COLO829 (cell line): ENCODE results near the gene HARS1.
"Not testable (repeated sequence)": the region's sequence is repeated elsewhere in the genome, so short reads cannot be mapped to it uniquely, and the experiment has no call there.

Experiments used
- DNase-seq: peaks from one replicate; pipeline ENCODE4 v3.0.0; 2012; ENCODE audit warnings: low spot score

Gene HARS1, protein sequence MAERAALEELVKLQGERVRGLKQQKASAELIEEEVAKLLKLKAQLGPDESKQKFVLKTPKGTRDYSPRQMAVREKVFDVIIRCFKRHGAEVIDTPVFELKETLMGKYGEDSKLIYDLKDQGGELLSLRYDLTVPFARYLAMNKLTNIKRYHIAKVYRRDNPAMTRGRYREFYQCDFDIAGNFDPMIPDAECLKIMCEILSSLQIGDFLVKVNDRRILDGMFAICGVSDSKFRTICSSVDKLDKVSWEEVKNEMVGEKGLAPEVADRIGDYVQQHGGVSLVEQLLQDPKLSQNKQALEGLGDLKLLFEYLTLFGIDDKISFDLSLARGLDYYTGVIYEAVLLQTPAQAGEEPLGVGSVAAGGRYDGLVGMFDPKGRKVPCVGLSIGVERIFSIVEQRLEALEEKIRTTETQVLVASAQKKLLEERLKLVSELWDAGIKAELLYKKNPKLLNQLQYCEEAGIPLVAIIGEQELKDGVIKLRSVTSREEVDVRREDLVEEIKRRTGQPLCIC

DNA sequence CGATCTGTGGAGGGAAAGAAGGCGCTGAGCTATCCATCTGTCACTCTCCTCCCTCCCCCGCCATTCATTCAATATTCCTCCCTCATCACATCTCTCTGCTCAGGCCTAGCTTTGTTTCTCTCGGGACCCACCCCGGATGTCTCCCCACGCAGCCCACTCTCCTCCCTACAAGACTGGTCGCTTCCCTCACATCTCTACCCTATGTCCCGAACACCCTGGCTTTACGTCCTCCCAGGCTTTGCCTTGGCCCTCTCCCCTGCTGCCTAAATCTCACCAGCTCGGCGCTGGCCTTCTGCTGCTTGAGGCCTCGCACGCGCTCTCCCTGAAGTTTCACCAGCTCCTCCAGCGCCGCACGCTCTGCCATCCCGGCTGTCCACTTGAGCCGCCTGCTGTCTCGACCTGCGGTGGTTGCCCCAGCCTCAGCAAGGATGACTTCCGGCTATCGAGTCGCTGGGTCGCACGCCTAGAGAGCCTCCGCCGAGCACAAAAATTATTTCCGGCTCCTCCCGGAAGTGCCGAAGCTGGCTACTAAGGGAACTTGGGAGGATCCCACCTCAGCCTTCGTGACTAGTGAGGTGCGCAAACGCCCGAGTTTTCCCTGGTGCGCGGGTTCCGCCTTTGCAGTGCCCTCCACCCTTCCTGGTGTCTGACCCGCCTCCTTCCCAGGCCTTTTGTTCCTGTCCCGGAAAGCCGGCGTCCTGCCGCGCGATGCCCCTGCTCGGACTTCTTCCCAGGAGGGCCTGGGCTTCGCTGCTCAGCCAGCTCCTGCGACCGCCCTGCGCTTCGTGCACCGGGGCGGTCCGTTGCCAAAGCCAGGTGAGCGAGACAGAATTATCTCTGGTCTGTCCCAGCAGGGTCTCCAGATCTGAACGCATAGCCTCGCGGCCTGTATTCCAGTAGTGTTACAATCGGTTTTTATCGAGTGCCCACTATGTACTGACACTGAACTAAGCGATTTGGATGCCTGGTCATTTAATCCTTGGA lies at the start of gene HARS1, which contains the start of gene HARS2:
HARS1 (minus strand) TSS at position 430 of the 984 bp plus-strand sequence; CDS start at position 364, 66 bp downstream.
HARS2 (plus strand) TSS at position 515 of the 984 bp plus-strand sequence; CDS start at position 709, 194 bp downstream.
- peak; percentile 89 for DNase-seq

- no peak for DNase-seq
Measured at GRCh38 chr5:140737486-140737885, 46.3 kb upstream of the HARS1 start.

- no peak for DNase-seq
Measured at GRCh38 chr5:140734354-140734753, 43.2 kb upstream of the HARS1 start.

- no peak for DNase-seq
Measured at GRCh38 chr5:140733098-140733497, 41.9 kb upstream of the HARS1 start.

GRCh38 chr5:140725799-140726471 lies 34.8 kb upstream of the HARS1 start:
- peak; percentile 76 for DNase-seq

DNA sequence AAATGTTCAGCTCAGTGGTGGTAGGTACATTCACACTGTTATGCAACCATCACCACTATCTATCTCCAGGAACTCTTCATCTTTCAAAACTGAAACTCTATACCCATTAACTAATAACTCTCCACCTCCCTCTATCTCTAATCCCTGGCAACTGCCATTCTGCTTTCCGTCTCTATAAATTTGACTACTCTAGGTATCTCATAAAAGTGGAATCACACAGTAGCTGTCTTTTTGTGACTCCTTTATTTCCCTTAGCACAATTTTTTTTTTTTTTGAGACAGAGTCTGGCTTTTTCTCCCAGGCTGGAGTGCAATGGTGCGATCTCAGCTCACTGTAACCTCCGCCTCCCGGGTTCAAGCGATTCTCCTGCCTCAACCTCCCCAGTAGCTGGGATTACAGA lies 30.2 kb upstream of the HARS1 start:
- not testable (repeated sequence) for DNase-seq

- not testable (repeated sequence) for DNase-seq
Measured at GRCh38 chr5:140720738-140721137, 29.6 kb upstream of the HARS1 start.

DNA sequence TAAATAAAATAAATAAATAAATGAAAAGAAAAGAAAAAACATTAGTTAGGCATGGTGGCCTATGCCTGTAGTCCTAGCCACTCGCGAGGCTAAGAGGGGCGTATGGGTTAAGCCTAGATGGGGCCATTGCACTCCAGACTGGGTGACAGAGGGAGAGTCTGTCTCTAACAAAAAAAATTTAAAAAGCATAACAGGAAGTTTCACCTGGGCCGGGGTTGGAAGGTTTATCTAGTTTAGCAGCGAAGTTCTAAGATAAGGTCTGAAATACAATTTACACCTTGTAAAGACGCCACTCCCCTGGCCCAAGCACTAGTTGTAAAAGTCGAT lies 27.1 kb upstream of the HARS1 start:
- no peak for DNase-seq

DNA sequence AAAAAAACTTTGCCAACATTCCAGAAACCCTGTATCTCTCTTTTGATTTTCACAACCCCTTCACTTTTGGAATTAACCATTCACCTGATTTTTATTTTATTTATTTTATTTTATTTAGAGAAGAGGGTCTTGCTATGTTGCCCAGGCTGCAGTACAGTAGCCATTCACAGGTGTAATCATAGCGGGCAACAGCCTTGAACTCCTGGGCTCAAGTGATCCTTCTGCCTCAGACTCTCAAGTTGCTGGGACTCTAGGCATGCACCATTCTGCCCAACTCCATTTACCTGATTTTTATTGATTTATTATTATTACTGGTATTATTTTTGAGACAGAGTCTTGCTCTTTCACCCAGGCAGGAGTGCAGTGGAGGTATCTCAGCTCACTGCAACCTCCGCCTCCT lies 25.1 kb upstream of the HARS1 start:
- DNase-seq: not testable (repeated sequence)

DNA sequence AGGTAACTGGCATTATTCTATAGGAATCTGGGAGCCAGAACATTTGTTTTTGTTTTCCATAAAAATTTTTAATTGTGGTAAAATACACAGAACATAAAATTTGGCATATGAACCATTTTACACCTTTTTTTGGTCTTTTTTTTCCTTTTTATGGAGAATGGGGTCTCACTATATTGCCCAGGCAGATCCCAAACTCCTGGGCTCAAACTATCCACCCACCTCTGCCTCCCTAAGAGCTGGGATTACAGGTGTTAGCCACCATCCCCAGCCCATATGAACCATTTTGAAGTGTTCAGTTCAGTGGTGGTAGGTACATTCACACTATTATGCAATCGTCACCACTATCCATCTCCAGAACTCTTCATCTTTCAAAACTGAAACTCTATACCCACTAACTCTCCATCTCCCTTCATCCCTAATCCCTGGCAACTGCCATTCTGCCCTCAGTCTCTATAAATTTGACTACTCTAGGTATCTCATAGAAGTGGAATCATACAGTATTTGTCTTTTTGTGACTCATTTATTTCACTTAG lies 22.5 kb upstream of the HARS1 start:
- DNase-seq: no peak

DNA sequence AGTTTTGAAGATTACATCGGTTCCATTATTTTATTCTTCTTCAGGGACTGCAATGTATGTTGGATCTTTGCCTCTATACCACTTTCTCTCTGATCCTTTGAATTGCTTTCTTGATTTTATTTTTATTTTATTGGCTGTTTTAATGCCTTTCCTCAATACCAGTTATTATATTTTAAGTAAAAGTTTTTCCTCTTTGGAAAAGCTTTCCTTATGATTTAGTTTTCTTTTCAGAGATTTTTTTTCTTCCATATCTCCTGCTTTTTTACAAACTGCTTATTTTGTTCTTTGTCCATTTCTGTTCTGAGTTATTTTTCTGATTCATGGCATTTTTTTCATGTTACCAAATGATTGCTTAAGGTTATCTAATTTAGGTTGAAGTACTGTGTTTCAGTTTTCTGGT lies 20.6 kb upstream of the HARS1 start:
- DNase-seq: no peak

DNA sequence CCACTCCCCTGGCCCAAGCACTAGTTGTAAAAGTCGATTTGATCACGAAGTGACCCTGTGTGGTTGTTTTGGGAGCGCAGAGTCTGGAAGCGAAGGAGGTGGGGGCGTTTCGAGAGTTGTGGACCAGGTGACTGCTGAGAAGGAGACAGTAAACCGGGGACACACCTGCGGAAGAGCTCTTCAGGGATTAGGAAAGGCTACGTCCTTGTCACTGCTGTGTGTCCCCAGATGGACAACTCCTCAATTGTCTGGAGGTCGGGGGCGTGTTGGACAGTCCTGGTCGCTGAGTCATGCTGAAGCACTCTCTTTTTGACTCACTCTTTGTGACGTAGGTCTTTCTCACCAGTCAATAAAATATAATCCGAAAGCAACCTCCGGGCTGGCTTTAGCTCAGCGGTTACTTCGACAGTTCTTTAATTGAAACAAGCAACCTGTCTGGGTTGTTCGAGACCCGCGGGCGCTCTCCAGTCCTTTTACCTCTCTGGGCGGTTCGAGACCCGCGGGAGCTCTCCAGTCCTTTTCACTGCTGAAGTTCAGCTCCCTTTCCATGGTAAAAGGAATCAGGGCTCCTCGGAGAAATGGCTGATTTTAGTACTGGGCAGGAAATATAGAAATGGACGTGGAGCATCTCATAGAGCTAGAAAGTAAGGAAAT lies 19.9 kb upstream of the HARS1 start:
- peak; percentile 92 for DNase-seq

GRCh38 chr5:140708787-140709186 lies 17.6 kb upstream of the HARS1 start:
- not testable (repeated sequence) for DNase-seq

DNA sequence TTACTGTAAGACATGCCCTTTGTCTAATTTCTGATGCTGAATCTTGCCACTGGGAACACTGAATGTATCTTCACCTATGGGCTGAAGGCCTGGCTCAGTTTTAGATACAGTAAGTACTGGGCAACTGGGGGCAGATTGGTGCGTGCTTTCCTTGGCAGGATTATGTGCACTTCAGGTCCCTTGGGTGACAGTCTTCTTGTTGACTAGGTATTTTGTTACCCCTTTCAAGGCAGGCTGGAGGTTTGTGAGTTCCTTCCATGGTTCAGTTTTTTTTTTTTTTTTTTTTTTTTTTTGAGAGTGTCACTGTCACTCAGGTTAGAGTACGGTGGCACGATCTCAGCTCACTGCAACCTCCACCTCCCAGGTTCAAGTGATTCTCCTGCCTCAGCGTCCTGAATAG lies 16.6 kb upstream of the HARS1 start:
- DNase-seq: no peak

- peak; percentile 92 for DNase-seq
Measured at GRCh38 chr5:140700177-140701144, 9.3 kb upstream of the HARS1 start, which contains the start of gene ZMAT2. TSS of gene ZMAT2 (plus strand) at chr5:140700447. CDS start at chr5:140700461, 14 bp downstream.

DNA sequence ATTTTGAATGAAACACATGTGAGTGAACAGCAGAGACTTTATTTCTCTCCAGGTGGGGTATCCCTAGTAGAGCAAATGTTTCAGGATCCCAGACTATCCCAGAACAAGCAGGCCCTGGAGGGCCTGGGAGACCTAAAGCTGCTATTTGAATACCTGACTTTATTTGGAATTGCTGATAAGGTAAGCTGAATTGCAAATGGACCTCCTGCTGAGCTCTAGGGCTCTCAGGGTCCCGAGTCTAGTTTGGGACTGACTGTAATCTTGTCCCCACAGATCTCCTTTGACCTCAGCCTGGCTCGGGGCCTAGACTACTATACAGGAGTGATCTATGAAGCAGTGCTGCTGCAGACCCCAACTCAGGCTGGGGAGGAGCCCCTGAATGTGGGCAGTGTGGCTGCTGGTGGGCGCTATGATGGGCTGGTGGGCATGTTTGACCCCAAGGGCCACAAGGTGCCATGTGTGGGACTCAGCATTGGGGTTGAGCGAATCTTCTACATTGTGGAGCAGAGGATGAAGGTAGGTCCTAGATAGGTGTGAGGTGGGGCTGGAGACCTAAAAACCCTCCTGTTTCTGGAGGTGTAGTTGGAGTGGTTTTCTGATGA lies 5.8 kb upstream of the HARS1 start:
- no peak for DNase-seq

DNA sequence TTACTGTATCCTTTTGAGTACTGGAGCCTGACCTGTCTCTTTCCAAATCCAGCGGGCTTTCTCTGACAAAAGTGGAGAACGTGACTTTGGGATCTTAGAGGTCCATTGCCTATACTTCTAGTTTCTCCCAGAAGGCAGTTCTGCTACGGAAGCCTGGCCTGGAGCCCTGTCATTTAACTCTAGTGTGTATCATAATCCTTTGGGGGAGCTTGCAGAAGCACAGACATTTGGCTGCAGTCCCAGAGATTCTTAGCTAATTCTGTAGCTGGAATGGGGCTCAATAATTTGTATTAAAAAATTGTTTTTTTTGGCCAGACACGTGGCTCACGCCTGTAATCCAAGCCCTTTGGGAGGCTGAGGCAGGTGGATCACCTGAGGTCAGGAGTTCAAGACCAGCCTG lies 3.1 kb upstream of the HARS1 start:
- DNase-seq: no peak

DNA sequence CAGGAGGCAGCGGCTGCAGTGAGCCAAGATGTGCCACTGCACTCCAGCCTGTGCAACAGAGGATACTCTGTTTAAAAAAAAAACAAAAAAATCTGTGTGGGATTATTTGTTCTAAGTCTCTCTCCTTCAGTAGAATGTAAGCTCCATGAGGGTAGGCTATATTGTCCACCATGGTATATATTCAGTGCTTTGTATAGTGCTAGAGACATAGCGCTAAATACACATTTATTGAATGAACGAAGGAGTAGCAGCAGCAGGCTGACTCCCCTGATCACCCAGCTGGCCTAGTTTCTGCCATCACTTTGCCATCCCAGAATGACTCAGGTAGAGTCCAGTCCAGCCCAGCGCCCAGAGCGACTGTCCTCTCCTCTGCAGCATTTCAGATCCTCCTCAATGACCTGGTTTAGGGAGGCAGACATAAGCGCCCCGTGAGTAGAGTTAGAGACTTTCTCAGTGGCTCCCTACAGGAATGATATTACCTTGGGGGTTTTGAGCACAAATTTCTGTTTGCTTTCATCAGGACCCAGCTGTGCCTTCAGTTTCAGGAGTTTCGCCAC lies 716 bp downstream of the HARS1 start:
- DNase-seq: no peak

DNA sequence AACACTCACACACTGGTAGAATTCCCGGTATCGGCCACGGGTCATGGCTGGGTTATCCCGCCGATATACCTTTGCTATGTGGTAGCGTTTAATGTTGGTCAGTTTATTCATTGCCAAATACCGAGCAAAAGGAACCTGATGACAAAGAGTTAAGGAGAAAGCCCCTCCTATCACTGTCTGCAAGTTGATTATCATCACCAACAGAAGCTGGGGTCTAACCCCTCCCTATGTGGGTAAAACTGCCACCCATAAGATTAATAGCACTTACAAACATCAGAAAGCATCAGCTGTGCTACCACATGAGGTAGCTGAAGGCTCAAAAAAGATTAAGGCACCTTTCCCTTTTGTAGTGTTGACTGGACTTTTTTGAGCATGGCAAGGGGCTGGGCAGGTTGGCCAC lies 12.2 kb downstream of the HARS1 start:
- DNase-seq: no peak
